ENCODE measurements around the gene SRCAP. TPM values are rescaled to one million over a fixed set of nuclear protein-coding genes. Genes with fewer than 3 reads are reported as not detected.

The SRCAP gene
- polyA plus RNA-seq, 1 of the 3 experiments (the other 2 are of a cell fraction) = 5.6 TPM

DNA sequence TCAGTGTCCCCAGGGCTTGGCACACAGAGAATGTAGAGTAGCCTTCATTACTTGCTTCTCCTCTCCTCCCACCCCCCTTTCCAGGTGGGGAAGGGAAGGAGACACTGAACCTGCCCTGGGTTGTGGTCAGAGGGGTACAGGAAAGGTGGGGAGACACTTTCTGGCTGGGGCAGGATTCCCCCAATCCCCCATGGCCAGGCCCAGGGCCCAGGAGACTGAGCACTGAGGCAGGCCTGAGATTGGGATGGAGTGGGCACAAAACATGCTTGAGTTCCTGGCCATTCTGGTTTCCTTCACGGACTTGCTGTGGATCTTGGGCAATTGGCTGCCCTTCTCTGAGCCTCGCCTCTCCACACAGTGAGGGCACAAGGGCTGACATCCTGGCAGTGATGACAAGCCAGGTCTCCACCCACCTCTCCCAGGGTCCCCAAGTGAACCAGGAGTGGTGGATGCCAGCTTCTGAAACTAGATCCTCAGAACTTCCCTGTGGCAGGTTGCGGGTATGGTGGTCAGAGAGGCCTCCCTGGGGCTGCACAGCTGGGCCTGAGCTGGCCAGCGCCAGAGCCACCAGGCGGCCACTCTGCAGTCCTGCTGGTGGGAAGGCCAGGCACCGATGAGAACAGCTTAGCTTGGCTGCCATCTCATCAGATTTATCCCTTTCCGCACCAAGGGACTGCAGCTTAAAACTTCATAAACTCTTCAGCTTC lies 78.8 kb downstream of the SRCAP start:
- 0 out of 2 replicates have a peak, but pooled peaks cover 14% of the 10 kb centered on the region for H3K79me2 ChIP-seq (ENCODE audit: insufficient read depth)
- no peaks in the 10 kb centered on the region for H3K9me3 ChIP-seq
- no peak for DNase-seq
- H4K20me1 ChIP-seq (ENCODE audit: insufficient read depth) = no peaks in the 10 kb centered on the region
- peaks cover 12 to 29% of the 10 kb centered on the region in 2 experiments; a peak in 3 of 4 replicates for H3K4me1 ChIP-seq (ENCODE audit: control insufficient read depth in 1 of 2, insufficient read depth in 2 of 2, low read depth in 1 of 2, low read length in 1 of 2)
- TF ChIP-seq, protein P1, sequence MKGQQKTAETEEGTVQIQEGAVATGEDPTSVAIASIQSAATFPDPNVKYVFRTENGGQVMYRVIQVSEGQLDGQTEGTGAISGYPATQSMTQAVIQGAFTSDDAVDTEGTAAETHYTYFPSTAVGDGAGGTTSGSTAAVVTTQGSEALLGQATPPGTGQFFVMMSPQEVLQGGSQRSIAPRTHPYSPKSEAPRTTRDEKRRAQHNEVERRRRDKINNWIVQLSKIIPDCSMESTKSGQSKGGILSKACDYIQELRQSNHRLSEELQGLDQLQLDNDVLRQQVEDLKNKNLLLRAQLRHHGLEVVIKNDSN (IDR thresholded peaks at IDR 0.05; ENCODE audit: borderline replicate concordance, low read depth) = no peak
- TF ChIP-seq ELF1 (IDR thresholded peaks at IDR 0.05) = 0 out of 2 replicates have a peak, but pooled peaks have one; percentile 3
- no peaks in the 10 kb centered on the region for H3K9me2 ChIP-seq
- no peak overlapping the region for H3K4me3 ChIP-seq (ENCODE audit: low read depth in 2 of 2, low read length in 1 of 2)
- H3K9ac ChIP-seq = no peak overlapping the region
- WGBS (ENCODE audit: low lambda C conversion rate) = 96% methylated on average over 5 of the region's 7 CpGs
- CTCF ChIA-PET = interaction anchor here (0.6 to 1.6 kb wide), 3 partner anchors 37 to 157 kb away, joined by 3 to 6 read pairs (median 3); no protein-coding TSS in a partner anchor
- H3K27me3 ChIP-seq (ENCODE audit: insufficient read depth) = no peaks in the 10 kb centered on the region
- H3F3A ChIP-seq (replicated peaks; ENCODE audit: insufficient read depth) = peaks cover 31% of the 10 kb centered on the region
- H3K36me3 ChIP-seq (replicated peaks in 1 of 2; ENCODE audit: control insufficient read depth in 1 of 2, insufficient read depth in 2 of 2, low read length in 1 of 2) = peaks cover 12 to 42% of the 10 kb centered on the region in 2 experiments
- H3K27ac ChIP-seq (ENCODE audit: low read depth in 2 of 2, low read length in 1 of 2) = peak overlapping the region in 1 of 2 experiments; percentile 30; a peak in 1 of 4 replicates
- no peak overlapping the region for H3K4me2 ChIP-seq
- POLR2A ChIA-PET = interaction anchor here (0.6 to 1.7 kb wide), 5 partner anchors 13 to 115 kb away, joined by 3 to 4 read pairs (median 3); no protein-coding TSS in a partner anchor
- no peak overlapping the region for H2AFZ ChIP-seq (ENCODE audit: low read depth)

DNA sequence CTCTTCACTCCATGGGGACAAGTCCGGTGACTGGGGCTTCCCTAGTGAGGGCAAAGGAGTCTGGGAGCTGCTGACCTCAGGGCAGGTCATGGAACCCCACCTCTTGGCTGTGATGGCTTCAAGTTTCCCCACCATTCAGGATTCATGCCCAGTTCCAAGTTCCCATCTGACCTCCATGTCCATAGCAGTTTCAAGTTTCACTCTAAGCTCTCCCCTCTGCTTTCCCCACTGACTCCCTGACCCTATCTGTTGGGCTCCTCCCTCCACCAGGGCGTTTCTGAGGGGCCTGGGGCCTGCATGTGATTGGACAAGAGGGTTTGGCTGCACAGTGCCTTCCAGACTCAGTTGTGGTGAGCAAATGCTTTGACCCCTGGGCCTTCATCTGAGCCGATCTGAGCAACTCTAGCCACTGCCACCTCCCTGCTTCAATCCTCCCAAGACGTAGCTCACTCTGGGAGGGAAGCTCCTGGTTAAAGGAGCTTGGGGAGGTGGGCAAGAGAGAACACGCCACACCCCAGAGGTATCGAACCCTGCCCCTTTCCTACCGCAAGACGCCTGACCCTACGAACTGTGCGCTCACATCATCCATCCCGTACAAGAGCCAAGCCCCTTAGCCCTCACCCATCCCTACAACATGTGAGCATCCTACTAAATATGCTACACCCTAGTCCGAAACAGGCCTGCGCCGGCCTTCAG lies 79.7 kb downstream of the SRCAP start:
- Histone ChIP-seq H3K79me2 (ENCODE audit: insufficient read depth) (peaks cover 22% of the 10 kb centered on the region; the same call in 1 of the 2 replicates), H4K20me1 (ENCODE audit: insufficient read depth) (no peaks in the 10 kb centered on the region), H3K4me3 (ENCODE audit: low read depth in 2 of 2, low read length in 1 of 2) (no peak overlapping the region), H3K27me3 (ENCODE audit: insufficient read depth) (no peaks in the 10 kb centered on the region), H3F3A (replicated peaks; ENCODE audit: insufficient read depth) (peaks cover 31% of the 10 kb centered on the region), H3K4me1 (ENCODE audit: control insufficient read depth in 1 of 2, insufficient read depth in 2 of 2, low read depth in 1 of 2, low read length in 1 of 2) (peaks cover 12 to 29% of the 10 kb centered on the region in 2 experiments; a peak in 3 of 4 replicates), H3K9me2 (no peaks in the 10 kb centered on the region), H3K27ac (ENCODE audit: low read depth in 2 of 2, low read length in 1 of 2) (no peak overlapping the region), H3K9me3 (no peaks in the 10 kb centered on the region), H3K4me2 (no peak overlapping the region), H3K36me3 (replicated peaks in 1 of 2; ENCODE audit: control insufficient read depth in 1 of 2, insufficient read depth in 2 of 2, low read length in 1 of 2) (peaks cover 12 to 46% of the 10 kb centered on the region in 2 experiments), H3K9ac (no peak overlapping the region), H2AFZ (ENCODE audit: low read depth) (no peak overlapping the region)
- DNase-seq = no peak
- POLR2A ChIA-PET = interaction anchor here (0.6 to 1.7 kb wide), 4 partner anchors 32 to 114 kb away, joined by 3 to 4 read pairs (median 4); no protein-coding TSS in a partner anchor
- CTCF ChIA-PET = interaction anchor here (0.6 to 1.4 kb wide), 3 partner anchors 36 to 156 kb away, joined by 3 read pairs; no protein-coding TSS in a partner anchor
- WGBS (ENCODE audit: low lambda C conversion rate) = 95% methylated on average over 14 of the region's 14 CpGs
- TF ChIP-seq NFIC (IDR thresholded peaks at IDR 0.05; ENCODE audit: borderline replicate concordance) (no peak), TEAD4 (IDR thresholded peaks at IDR 0.05; ENCODE audit: borderline replicate concordance, insufficient read depth) (no peak), JUND (IDR thresholded peaks at IDR 0.05) (no peak), EZH2phosphoT487 (IDR thresholded peaks at IDR 0.05; ENCODE audit: borderline replicate concordance, low read depth) (no peak), TCF12 (IDR thresholded peaks at IDR 0.05) (no peak)
- TF ChIP-seq, protein P2, sequence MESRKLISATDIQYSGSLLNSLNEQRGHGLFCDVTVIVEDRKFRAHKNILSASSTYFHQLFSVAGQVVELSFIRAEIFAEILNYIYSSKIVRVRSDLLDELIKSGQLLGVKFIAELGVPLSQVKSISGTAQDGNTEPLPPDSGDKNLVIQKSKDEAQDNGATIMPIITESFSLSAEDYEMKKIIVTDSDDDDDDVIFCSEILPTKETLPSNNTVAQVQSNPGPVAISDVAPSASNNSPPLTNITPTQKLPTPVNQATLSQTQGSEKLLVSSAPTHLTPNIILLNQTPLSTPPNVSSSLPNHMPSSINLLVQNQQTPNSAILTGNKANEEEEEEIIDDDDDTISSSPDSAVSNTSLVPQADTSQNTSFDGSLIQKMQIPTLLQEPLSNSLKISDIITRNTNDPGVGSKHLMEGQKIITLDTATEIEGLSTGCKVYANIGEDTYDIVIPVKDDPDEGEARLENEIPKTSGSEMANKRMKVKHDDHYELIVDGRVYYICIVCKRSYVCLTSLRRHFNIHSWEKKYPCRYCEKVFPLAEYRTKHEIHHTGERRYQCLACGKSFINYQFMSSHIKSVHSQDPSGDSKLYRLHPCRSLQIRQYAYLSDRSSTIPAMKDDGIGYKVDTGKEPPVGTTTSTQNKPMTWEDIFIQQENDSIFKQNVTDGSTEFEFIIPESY (IDR thresholded peaks at IDR 0.05; ENCODE audit: borderline replicate concordance, low read depth) = no peak
- TF ChIP-seq, protein P3, sequence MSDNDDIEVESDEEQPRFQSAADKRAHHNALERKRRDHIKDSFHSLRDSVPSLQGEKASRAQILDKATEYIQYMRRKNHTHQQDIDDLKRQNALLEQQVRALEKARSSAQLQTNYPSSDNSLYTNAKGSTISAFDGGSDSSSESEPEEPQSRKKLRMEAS (IDR thresholded peaks at IDR 0.05; ENCODE audit: low read depth) = no peak
